GM18517 (cell line): Measurements from ENCODE around the gene SPON2.

Experiments
- ATAC-seq: cut with Tn5 transposase; IDR thresholded peaks from one replicate; pipeline ENCODE4 v1.9.1; 2021; ENCODE audit warnings: mild to moderate bottlenecking, moderate library complexity; ENCODE audit not compliant: unreplicated experiment

SPON2 gene

DNA sequence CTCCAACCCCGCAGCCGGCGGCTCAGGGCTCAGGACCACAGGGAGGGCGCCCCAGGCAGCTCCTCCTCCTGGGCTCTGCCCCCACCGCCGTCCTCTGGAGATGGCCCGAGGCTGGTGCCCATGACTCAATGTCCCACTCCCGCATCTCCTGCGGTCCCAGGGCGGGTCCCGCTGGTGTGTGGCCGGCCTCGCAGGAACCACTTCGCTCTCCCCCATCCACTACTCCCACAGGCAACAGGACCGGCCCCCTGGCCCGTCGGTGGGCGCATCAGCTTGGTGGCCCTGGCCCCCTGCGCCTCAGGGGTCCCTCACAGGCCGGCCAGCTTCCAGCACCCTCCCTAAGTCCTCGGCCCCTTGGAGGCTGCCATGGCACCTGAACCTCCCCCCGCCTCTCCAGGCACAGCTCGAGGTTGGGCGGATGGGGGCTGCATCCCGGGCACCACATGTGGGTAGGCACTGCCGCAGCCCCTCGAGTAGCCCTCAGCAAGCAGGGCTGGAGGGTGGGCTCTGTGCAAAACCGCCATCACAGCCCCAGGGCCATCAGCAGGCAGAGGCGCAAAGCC is 22.8 kb upstream of the SPON2 start:
- no peak for ATAC-seq

GRCh38 chr4:1194010-1194900 is 21.9 kb upstream of the SPON2 start:
- no peak for ATAC-seq

- no peak for ATAC-seq
Measured at GRCh38 chr4:1193206-1194009, 21.0 kb upstream of the SPON2 start.

- no peak for ATAC-seq
Measured at GRCh38 chr4:1192493-1193205, 20.3 kb upstream of the SPON2 start.

GRCh38 chr4:1192091-1192492 is 19.7 kb upstream of the SPON2 start:
- no peak for ATAC-seq

DNA sequence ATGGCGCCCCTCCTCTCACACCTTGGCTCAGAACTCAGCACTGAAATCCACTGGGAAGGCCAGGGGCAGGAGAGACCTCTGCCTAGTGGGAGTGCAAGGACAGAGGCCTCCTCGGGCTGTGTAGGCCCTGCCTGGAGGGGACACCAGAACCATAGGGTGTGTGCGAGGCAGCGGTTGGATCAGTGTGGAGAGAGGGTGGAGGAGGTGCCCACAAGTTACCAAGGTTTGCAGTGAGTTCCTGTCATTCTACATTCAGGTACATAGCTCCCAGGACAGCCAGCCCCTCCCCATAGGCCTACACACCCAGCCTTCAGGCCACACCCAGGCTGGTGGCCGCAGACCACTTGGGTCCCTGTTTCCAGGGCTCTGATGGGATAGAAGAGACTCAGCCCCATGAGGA is 19.2 kb upstream of the SPON2 start:
- ATAC-seq, result no peak

DNA sequence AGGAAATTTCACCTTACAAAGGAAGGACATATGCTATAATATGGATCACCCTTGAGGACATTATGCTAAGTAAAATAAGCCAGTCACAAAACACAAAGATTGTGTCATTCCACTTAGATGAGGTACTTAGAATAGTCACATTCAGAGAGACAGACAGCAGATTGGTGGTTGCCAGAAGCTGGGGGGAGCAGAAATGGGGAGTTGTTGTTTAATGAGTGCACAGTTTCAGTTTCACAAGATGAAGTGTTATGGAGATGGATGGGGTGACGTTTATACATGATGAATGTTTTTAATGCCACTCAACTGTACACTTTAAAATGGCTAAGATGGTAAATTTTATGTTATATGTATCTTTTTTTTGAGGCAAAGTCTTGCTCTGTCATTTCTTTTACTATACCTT is 14.8 kb upstream of the SPON2 start:
- ATAC-seq, result peak; percentile 74

GRCh38 chr4:1183985-1184773 is 11.8 kb upstream of the SPON2 start:
- peak; percentile 56 for ATAC-seq

DNA sequence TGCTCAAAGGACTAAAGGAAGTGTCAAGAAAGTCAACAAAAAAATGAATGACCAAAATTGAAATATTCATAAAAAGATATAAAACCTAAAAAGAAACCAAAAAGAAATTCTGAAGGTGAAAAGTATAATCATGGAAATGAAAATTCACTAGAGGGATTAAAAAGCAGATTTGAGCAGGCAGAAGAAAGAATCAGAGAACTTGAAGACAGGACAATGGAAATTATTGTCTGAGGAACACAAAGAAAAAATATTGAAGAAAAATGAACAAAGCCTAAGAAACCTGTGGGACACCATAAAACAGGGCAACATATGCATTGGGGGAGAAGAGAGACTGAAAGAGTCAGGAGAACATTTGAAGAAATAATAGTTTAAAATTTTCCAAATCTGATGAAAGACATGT is 9.9 kb upstream of the SPON2 start:
- ATAC-seq, result no peak

DNA sequence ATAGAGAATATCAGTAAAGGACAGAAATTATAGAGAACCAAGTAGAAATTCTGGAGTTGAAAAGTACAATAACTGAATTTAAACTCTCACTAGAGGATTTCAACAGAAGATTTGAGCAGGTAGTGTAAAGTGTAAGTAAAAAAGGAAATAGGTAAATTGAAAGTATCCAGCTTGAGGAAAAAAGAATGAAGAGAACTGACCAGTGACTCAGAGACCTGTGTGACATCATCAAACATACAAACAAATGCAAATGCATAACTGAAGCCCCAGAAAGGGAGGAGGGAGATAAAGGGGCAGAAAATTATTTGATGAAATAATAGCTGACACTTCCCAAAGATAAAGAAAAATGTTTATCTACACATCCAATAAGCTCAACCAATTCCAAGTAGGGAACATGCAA is 8.3 kb upstream of the SPON2 start:
- no peak for ATAC-seq

- no peak for ATAC-seq
Measured at GRCh38 chr4:1179976-1180375, 7.6 kb upstream of the SPON2 start.

- ATAC-seq, result no peak
Measured at GRCh38 chr4:1179089-1179441, 6.7 kb upstream of the SPON2 start.

DNA sequence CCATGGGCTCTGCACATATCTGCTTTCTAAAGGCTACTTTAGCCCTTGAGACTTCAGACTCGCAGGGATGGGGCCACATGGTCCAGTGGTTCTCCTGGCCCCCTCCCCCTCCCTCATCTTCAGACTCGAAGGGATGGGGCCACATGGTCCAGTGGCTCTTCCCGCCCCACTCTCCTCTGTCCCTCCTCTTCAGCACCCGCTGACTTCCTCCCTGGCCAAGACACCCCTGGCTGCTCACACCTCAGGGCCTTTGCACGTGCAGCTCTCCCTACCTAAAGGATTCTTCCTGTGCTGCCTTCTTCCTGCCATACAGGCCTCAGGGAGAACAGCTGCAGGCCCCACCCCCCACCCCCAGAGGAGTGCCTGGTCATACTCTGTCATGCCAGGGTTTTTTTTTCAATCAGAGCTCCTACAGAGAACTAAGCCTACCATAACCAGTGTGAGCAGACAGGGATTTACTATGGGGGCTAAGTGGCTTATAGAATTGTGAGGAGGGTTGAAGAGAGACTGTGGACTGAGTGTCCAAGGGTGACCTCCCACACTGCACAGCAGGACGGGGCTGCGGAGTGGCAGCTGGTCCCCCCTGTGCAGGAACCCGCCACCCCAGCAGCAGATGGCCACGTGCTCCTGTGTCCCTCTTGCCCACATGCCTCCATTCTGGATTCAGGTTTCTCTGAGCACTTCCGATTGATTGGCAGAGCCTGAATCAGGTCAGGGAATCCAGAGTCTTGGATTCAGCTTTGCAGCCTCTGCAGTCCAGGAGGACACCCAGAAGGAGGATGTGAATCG is 6.1 kb upstream of the SPON2 start:
- no peak for ATAC-seq

DNA sequence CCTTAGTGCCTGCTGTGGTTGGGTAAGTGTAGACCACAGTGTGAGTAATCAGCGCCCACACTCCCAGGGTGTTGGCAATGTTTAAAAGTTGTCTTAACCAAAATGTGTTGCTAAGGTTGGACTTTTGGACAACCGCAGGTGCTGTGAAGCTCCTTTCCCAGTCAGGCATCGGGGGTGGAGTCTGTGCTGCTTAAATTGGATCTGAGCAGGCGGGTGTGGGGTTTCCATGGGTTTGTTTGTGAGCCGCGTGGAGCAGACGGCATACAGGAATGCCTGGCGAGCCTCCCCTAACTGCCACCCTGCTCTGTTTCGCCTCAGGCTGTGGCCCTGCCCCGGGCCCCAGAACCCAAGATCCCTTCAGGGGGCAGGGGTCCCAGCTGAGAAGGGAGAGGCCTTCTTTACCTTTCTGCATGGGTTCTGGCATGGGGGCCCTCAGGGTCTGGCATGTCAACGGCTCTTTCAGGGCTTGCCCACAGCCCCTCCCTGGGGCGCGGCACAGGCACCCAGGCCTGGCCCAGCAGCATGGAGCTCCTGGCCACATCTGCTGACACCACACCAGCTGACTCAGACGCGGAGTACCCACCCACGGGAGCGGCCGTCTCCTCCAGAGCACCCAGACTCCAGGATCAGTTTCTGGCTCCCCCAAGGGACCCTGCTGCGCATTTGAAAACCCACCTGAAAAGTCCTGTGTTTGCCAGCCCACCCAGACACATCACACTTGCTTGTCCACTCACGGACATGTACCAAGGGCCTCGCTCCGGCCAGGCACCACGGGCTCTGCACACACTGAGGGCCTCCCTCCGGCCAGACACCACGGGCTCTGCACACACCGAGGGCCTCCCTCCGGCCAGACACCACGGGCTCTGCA is 5.1 kb upstream of the SPON2 start:
- ATAC-seq, result no peak

GRCh38 chr4:1176398-1177273 is 4.3 kb upstream of the SPON2 start:
- ATAC-seq, result no peak

DNA sequence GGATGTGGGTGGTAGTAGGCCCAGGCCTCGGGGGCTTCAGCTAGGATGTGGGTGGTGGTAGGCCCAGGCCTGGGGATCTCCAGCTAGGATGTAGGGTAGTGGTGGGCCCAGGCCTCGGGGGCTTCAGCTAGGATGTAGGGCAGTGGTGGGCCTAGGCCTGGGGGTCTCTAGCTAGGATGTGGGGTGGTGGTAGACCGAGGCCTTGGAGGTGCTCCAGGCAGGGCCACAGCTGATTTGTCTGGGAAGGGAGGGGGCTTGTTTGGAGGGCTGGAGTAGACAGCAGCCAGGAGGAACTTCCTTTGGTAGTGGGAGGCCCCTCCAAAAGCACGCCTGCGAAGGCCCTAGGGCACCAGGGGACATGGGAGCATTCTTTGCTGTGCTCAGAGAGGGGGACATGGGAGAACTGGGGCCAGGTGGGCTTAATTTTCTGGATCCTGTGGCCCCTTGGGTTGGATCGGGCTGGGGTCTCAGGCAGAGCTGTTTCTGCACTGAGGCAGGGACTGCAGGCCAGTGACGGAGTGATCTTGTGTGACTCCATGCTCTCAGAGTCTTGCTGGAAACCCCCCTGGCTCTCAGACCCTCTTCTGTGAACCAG is 3.3 kb upstream of the SPON2 start:
- no peak for ATAC-seq

GRCh38 chr4:1174941-1175634 is 2.7 kb upstream of the SPON2 start:
- ATAC-seq, result no peak
